ENCODE measurements around the gene BTBD2. TPM values are rescaled to one million over a fixed set of nuclear protein-coding genes. Genes with fewer than 3 reads are reported as not detected.

The BTBD2 gene
- total RNA-seq, 1 donor from 2014 or later, result 48.8 TPM

DNA sequence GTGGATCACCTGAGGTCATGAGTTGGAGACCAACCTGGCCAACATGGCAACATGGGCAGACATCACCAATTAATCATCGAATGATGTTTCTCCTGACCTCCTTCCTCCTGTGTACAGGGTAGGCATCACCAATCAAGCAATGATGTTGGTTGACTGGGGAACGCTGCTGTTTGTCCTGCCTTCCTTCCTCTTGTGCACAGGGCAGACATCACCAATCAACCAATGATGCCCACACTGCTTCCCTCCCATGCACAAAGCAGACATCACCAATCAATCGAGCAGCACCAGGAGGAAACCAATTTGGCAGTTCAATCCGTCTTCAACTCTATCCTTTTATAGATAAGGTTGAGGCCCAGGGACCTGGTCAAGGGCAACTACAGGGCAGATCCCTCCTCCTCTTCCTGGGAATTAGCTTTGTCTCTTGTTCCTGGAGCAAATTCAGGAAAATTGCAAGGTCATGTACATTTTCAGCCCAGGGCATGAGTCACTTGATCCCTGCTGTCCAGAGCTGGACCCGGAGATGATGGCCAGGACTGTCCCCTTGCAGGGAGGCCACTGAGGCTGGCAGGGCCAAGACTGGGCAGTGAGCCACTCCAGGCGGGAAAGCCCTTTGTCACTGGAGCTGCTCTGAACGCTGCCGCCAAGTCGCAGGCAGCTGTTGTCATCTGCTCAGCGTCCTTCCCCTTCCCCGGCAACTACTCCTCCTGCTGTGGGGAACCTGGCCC is 79.9 kb downstream of the BTBD2 start:
- H3K4me1 Mint-ChIP-seq, result peaks cover 12% of the 10 kb centered on the region
- peaks cover 5% of the 10 kb centered on the region for H3K36me3 Mint-ChIP-seq
- no peak overlapping the region for H3K9ac ChIP-seq
- TF ChIP-seq EZH2 (IDR thresholded peaks at IDR 0.05), result no peak
- TF ChIP-seq EZH2phosphoT487 (IDR thresholded peaks at IDR 0.05), result no peak
- no peak overlapping the region for H3K4me3 ChIP-seq
- H3K79me2 ChIP-seq (ENCODE audit: low read depth), result peaks cover 8% of the 10 kb centered on the region
- H3K9me3 Mint-ChIP-seq, result peaks cover 15% of the 10 kb centered on the region
- no peaks in the 10 kb centered on the region for H3K9me3 ChIP-seq (ENCODE audit: low read depth)
- H3K4me1 ChIP-seq, result peaks cover 7% of the 10 kb centered on the region
- H3K27ac Mint-ChIP-seq, result peak overlapping the region; percentile 20
- H3K36me3 ChIP-seq, result no peaks in the 10 kb centered on the region
- H3K4me2 ChIP-seq, result no peak overlapping the region
- H2AFZ ChIP-seq (replicated peaks), result no peak overlapping the region
- peaks cover 13% of the 10 kb centered on the region for H3F3A ChIP-seq (ENCODE audit: low read depth)
- peaks cover 8% of the 10 kb centered on the region for H3K27me3 Mint-ChIP-seq (ENCODE audit: insufficient read depth, low read depth)
- H3K27me3 ChIP-seq, result no peaks in the 10 kb centered on the region
- no peak for DNase-seq (ENCODE audit: low spot score)
- no peak overlapping the region for H3K27ac ChIP-seq
- H3K4me3 Mint-ChIP-seq, result no peak overlapping the region
- H4K20me1 ChIP-seq (ENCODE audit: low read depth), result no peaks in the 10 kb centered on the region

Small RNA genes lying within 50 kb of the gene (small RNA-seq; reads per million reads assigned to genes)
- gene AC007136.1, result not detected

Other genes with a start within 250 kb of the BTBD2 start
- 0.06 and 1.5 TPM in 2 replicates for gene ATP8B3, start 203.4 kb downstream of the BTBD2 start, total RNA-seq (ENCODE audit: low replicate concordance)
- 12.8 and 38.7 TPM in 2 replicates for gene REXO1, start 167.2 kb downstream of the BTBD2 start, total RNA-seq (ENCODE audit: low replicate concordance)
- 1.0 and 4.8 TPM in 2 replicates for gene KLF16, start 152.1 kb downstream of the BTBD2 start, total RNA-seq (ENCODE audit: low replicate concordance)
- gene ABHD17A, start 130.2 kb downstream of the BTBD2 start, total RNA-seq (ENCODE audit: low replicate concordance), result 20.2 and 87.0 TPM in 2 replicates
- 2.4 and 6.5 TPM in 2 replicates for gene ADAT3, start 110.3 kb downstream of the BTBD2 start, total RNA-seq (ENCODE audit: low replicate concordance)
- gene SCAMP4, start 110.3 kb downstream of the BTBD2 start, total RNA-seq (ENCODE audit: low replicate concordance), result 11.5 and 67.6 TPM in 2 replicates
- gene CSNK1G2, start 74.5 kb downstream of the BTBD2 start, total RNA-seq (ENCODE audit: low replicate concordance), result 49.6 and 161 TPM in 2 replicates
- gene MKNK2, start 35.5 kb upstream of the BTBD2 start, total RNA-seq (ENCODE audit: low replicate concordance), result 46.0 and 106 TPM in 2 replicates
- 6.0 and 15.9 TPM in 2 replicates for gene MOB3A, start 80.6 kb upstream of the BTBD2 start, total RNA-seq (ENCODE audit: low replicate concordance)
- 3.7 TPM in 1 of 2 replicates, not detected in the other for gene IZUMO4, start 81.2 kb upstream of the BTBD2 start, total RNA-seq (ENCODE audit: low replicate concordance)
- gene AP3D1, start 135.9 kb upstream of the BTBD2 start, total RNA-seq (ENCODE audit: low replicate concordance), result 50.9 and 93.7 TPM in 2 replicates
- gene DOT1L, start 148.2 kb upstream of the BTBD2 start, total RNA-seq (ENCODE audit: low replicate concordance), result 8.9 and 21.1 TPM in 2 replicates
- gene PLEKHJ1, start 220.6 kb upstream of the BTBD2 start, total RNA-seq (ENCODE audit: low replicate concordance), result 77.6 and 145 TPM in 2 replicates
- gene SF3A2, start 221.1 kb upstream of the BTBD2 start, total RNA-seq (ENCODE audit: low replicate concordance), result 14.4 and 50.7 TPM in 2 replicates
- gene AMH, start 233.6 kb upstream of the BTBD2 start, total RNA-seq (ENCODE audit: low replicate concordance), result 3.5 and 22.4 TPM in 2 replicates
- 0.12 TPM in 1 of 2 replicates, not detected in the other for gene JSRP1, start 240.7 kb upstream of the BTBD2 start, total RNA-seq (ENCODE audit: low replicate concordance)